GM19328 (cell line): Measurements from ENCODE around the gene PREX1.
"Not testable (repeated sequence)": the region's sequence is repeated elsewhere in the genome, so short reads cannot be mapped to it uniquely, and the experiment has no call there.

Experiments
- ATAC-seq: cut with Tn5 transposase; IDR thresholded peaks from one replicate; pipeline ENCODE4 v1.9.1; 2021; ENCODE audit warnings: mild to moderate bottlenecking, moderate library complexity; ENCODE audit not compliant: unreplicated experiment

PREX1 gene

GRCh38 chr20:48610996-48611395 lies 216.8 kb downstream of the PREX1 start:
- ATAC-seq: no peak

- peak; percentile 62 for ATAC-seq
Measured at GRCh38 chr20:48609491-48609978, 218.3 kb downstream of the PREX1 start.

GRCh38 chr20:48608756-48609155 lies 219.0 kb downstream of the PREX1 start:
- ATAC-seq: no peak

- ATAC-seq: no peak
Measured at GRCh38 chr20:48607544-48607865, 220.3 kb downstream of the PREX1 start.

GRCh38 chr20:48606841-48607543 lies 220.8 kb downstream of the PREX1 start:
- no peak for ATAC-seq

GRCh38 chr20:48606172-48606840 lies 221.5 kb downstream of the PREX1 start:
- no peak for ATAC-seq

GRCh38 chr20:48605364-48606171 lies 222.2 kb downstream of the PREX1 start:
- ATAC-seq: no peak

- ATAC-seq: no peak
Measured at GRCh38 chr20:48604936-48605335, 222.9 kb downstream of the PREX1 start.

- ATAC-seq: no peak
Measured at GRCh38 chr20:48604426-48604825, 223.4 kb downstream of the PREX1 start.

- ATAC-seq: no peak
Measured at GRCh38 chr20:48603819-48604405, 223.9 kb downstream of the PREX1 start.

- no peak for ATAC-seq
Measured at GRCh38 chr20:48603116-48603818, 224.5 kb downstream of the PREX1 start.

- no peak for ATAC-seq
Measured at GRCh38 chr20:48601798-48602197, 226.0 kb downstream of the PREX1 start.

- no peak for ATAC-seq
Measured at GRCh38 chr20:48600470-48600945, 227.3 kb downstream of the PREX1 start.

- ATAC-seq: no peak
Measured at GRCh38 chr20:48599748-48600469, 227.9 kb downstream of the PREX1 start.

GRCh38 chr20:48599106-48599747 lies 228.6 kb downstream of the PREX1 start:
- no peak for ATAC-seq

- ATAC-seq: not testable (repeated sequence)
Measured at GRCh38 chr20:48598303-48598941, 229.4 kb downstream of the PREX1 start.

GRCh38 chr20:48597521-48598302 lies 230.1 kb downstream of the PREX1 start:
- ATAC-seq: no peak

GRCh38 chr20:48596334-48596898 lies 231.4 kb downstream of the PREX1 start:
- ATAC-seq: no peak
